GM23338 (cell line): ENCODE data around the gene RUSF1. TPM values are rescaled to one million over a fixed set of nuclear protein-coding genes. Genes with fewer than 3 reads are reported as not detected.

Experiments
- ATAC-seq: fragments of 200-7000 bp; cut with Tn5 transposase; 3 replicates; pipeline ENCODE4 v1.9.1; 2020
- DNase-seq: peaks from one replicate; pipeline ENCODE4 v3.0.0-alpha.2; 2015; ENCODE audit warnings: low spot score
- H2AFZ ChIP-seq: fragments of 200-600 bp; sonication (generic); 2 replicates; pipeline ENCODE4 v1.8.0; 2016; ENCODE audit warnings: antibody characterized with exemption, mild to moderate bottlenecking, moderate library complexity
- H3F3A ChIP-seq: fragments of 200-600 bp; sonication (generic); replicated peaks from 2 replicates; pipeline ENCODE4 v1.8.0; 2017; ENCODE audit warnings: antibody characterized with exemption, mixed run types, low read depth
- H3K27ac ChIP-seq: fragments of 200-600 bp; sonication (generic); 2 replicates; pipeline ENCODE4 v1.6.1; 2016; ENCODE audit warnings: low read depth
- H3K27me3 ChIP-seq: fragments of 200-600 bp; sonication (generic); 2 replicates; pipeline ENCODE4 v1.8.0; 2016; ENCODE audit warnings: mild to moderate bottlenecking, mixed run types, moderate library complexity; ENCODE audit not compliant: insufficient read depth
- H3K36me3 ChIP-seq: fragments of 200-600 bp; sonication (generic); 2 replicates; pipeline ENCODE4 v1.8.0; 2016; ENCODE audit warnings: mild to moderate bottlenecking; ENCODE audit not compliant: insufficient read depth
- H3K4me1 ChIP-seq: fragments of 200-600 bp; sonication (generic); 2 replicates; pipeline ENCODE4 v1.8.0; 2016; ENCODE audit warnings: mild to moderate bottlenecking, moderate library complexity; ENCODE audit not compliant: insufficient read depth
- H3K4me2 ChIP-seq: fragments of 200-600 bp; sonication (generic); 2 replicates; pipeline ENCODE4 v1.7.1; 2017; ENCODE audit warnings: mixed run types
- H3K4me3 ChIP-seq: fragments of 200-600 bp; sonication (generic); 2 replicates; pipeline ENCODE4 v1.6.1; 2016; ENCODE audit warnings: mixed run types
- H3K79me2 ChIP-seq: fragments of 200-600 bp; sonication (generic); replicated peaks from 2 replicates; pipeline ENCODE4 v1.8.0; 2017; ENCODE audit warnings: mild to moderate bottlenecking; ENCODE audit not compliant: insufficient read depth
- H3K9me2 ChIP-seq: fragments of 200-600 bp; sonication (generic); 2 replicates; pipeline ENCODE4 v1.8.0; 2017; ENCODE audit not compliant: insufficient read depth
- H4K20me1 ChIP-seq: fragments of 200-600 bp; sonication (generic); replicated peaks from 2 replicates; pipeline ENCODE4 v1.8.0; 2017; ENCODE audit warnings: mild to moderate bottlenecking; ENCODE audit not compliant: insufficient read depth
- H3K27ac Mint-ChIP-seq: 2 replicates; pipeline ENCODE4 v1.8.0; 2020; ENCODE audit warnings: inconsistent platforms, mild to moderate bottlenecking, moderate library complexity, mixed read lengths
- H3K27me3 Mint-ChIP-seq: 3 replicates; pipeline ENCODE4 v1.8.0; 2022; ENCODE audit warnings: low read depth, mild to moderate bottlenecking, moderate library complexity, mixed read lengths, inconsistent platforms; ENCODE audit not compliant: insufficient read depth, poor library complexity
- H3K36me3 Mint-ChIP-seq: 3 replicates; pipeline ENCODE4 v1.8.0; 2021; ENCODE audit warnings: low read depth, mild to moderate bottlenecking, inconsistent platforms, moderate library complexity, mixed read lengths
- H3K4me1 Mint-ChIP-seq: 3 replicates; pipeline ENCODE4 v1.8.0; 2020; ENCODE audit warnings: mild to moderate bottlenecking, inconsistent platforms, mixed read lengths
- H3K4me3 Mint-ChIP-seq: 3 replicates; pipeline ENCODE4 v1.8.0; 2021; ENCODE audit warnings: moderate library complexity, mild to moderate bottlenecking, inconsistent platforms, mixed read lengths
- H3K9me3 Mint-ChIP-seq: 3 replicates; pipeline ENCODE4 v1.8.0; 2020; ENCODE audit warnings: moderate library complexity, mild to moderate bottlenecking, inconsistent platforms, mixed read lengths
- CREB1 ChIP-seq: fragments of 250-450 bp; sonication (Bioruptor Pico); IDR thresholded peaks from 2 replicates; pipeline ENCODE4 v1.5.0; 2020; ENCODE audit warnings: low read depth, mild to moderate bottlenecking, moderate library complexity
- EZH2 ChIP-seq: fragments of 200-600 bp; sonication (generic); IDR thresholded peaks from one replicate; pipeline ENCODE4 v1.8.0; 2017; ENCODE audit warnings: antibody characterized with exemption, mild to moderate bottlenecking, low read depth; ENCODE audit not compliant: unreplicated experiment
- EZH2phosphoT487 ChIP-seq: fragments of 200-600 bp; sonication (generic); IDR thresholded peaks from one replicate; pipeline ENCODE4 v1.8.1; 2018; ENCODE audit warnings: antibody characterized with exemption; ENCODE audit not compliant: unreplicated experiment
- JUNB ChIP-seq: IDR thresholded peaks from one replicate; pipeline ENCODE4 v1.6.1; 2016; ENCODE audit warnings: antibody characterized with exemption; ENCODE audit not compliant: unreplicated experiment
- NANOG ChIP-seq: IDR thresholded peaks from 2 replicates; pipeline ENCODE4 v1.6.1; 2016; ENCODE audit warnings: antibody characterized with exemption, borderline replicate concordance
- POLR2AphosphoS5 ChIP-seq: IDR thresholded peaks from 2 replicates; pipeline ENCODE4 v1.6.1; 2016; ENCODE audit warnings: antibody characterized with exemption, low read depth
- STAT1 ChIP-seq: IDR thresholded peaks from one replicate; pipeline ENCODE4 v1.6.1; 2016; ENCODE audit warnings: antibody characterized with exemption; ENCODE audit not compliant: unreplicated experiment
- ZNF114 ChIP-seq: fragments of 250-450 bp; sonication (Bioruptor Pico); IDR thresholded peaks from 2 replicates; pipeline ENCODE4 v1.5.0; 2020; ENCODE audit warnings: mild to moderate bottlenecking, moderate library complexity
- ZNF331 ChIP-seq: fragments of 250-450 bp; sonication (Bioruptor Pico); IDR thresholded peaks from 2 replicates; pipeline ENCODE4 v1.5.0; 2020; ENCODE audit warnings: low read depth, mild to moderate bottlenecking, moderate library complexity
- ZNF462 ChIP-seq: fragments of 250-450 bp; sonication (Bioruptor Pico); IDR thresholded peaks from 2 replicates; pipeline ENCODE4 v1.5.0; 2020; ENCODE audit warnings: mild to moderate bottlenecking, moderate library complexity
- polyA plus RNA-seq: library from polyadenylated mRNA; unstranded; fragments of >200 nt; fragmentation: Nextera tagmentation; extraction: Ambion mirVana; gene quantifications from 2 replicates; pipeline ENCODE4 v1.2.1, GENCODE V29; 2016
- total RNA-seq: library from RNA; depleted of rRNA; stranded (reverse); fragments of >200 nt; shearing (Covaris generic); gene quantifications from 2 replicates; pipeline ENCODE4 v1.2.3, GENCODE V29; 2014
- TF ChIP-seq, protein P1 (sequence below), 2 experiments: fragments of 200-600 bp in 1 of 2; sonication (generic) in 1 of 2; conservative IDR thresholded peaks; 2 replicates each; pipeline versions ENCODE4 v1.5.1 to v1.6.1; 2016 to 2017; ENCODE audit warnings: antibody characterized with exemption in 2 of 2, low read depth in 2 of 2, mild to moderate bottlenecking in 2 of 2, moderate library complexity in 1 of 2
- TF ChIP-seq, protein P2 (sequence below): IDR thresholded peaks from one replicate; pipeline ENCODE4 v1.6.1; 2018; ENCODE audit warnings: antibody characterized with exemption; ENCODE audit not compliant: unreplicated experiment
- TF ChIP-seq, protein P3 (sequence below): IDR thresholded peaks from 2 replicates; pipeline ENCODE4 v1.6.1; 2016; ENCODE audit warnings: antibody characterized with exemption

The RUSF1 gene
- total and polyA plus RNA-seq, 2 experiments from 2014 or later, result 8.9 to 36.1 TPM

DNA sequence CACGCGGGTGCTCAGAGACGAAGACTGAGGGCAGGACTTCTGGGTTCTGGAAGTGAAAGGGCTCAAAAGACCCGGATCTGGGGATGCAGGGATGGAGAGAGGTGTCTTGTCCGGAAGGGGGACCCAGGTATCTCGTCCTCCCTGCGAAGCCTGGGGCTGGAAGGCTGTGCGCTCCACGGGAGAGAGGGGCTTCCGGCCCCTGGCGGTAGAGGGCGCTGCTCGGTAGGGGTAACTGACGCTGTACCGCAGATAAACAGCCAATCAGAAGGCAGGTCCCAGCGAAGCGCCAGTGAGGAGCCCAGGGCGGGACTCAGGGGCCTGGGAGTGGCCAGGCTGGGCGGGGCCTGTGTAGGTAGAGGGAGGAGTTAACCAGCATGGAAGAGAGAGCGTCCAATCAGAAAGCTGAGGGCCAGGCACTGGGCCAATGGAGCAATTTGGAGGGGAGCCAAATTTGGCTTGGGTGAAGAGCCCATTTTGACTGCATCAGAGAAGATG lies 35.4 kb downstream of the RUSF1 start:
- H3K4me3 Mint-ChIP-seq, result peak overlapping the region; percentile 80
- peaks cover 59% of the 10 kb centered on the region for H3K27me3 Mint-ChIP-seq
- H3K4me2 ChIP-seq, result peak overlapping the region; percentile 87
- peaks cover 7% of the 10 kb centered on the region; the same call in 1 of the 2 replicates for H3K4me1 ChIP-seq
- H3K27ac ChIP-seq, result no peak overlapping the region
- peaks cover 6% of the 10 kb centered on the region for H3K9me3 Mint-ChIP-seq
- H3K27ac Mint-ChIP-seq, result no peak overlapping the region
- ATAC-seq (peak; percentile 38), DNase-seq (peak; percentile 92)
- H3K4me1 Mint-ChIP-seq, result peaks cover 13% of the 10 kb centered on the region; the same call in 2 of the 3 replicates
- H3K27me3 ChIP-seq, result peaks cover 59% of the 10 kb centered on the region
- H2AFZ ChIP-seq, result peak overlapping the region; percentile 97
- no peaks in the 10 kb centered on the region; the same call in 1 of the 2 replicates for H4K20me1 ChIP-seq
- H3K79me2 ChIP-seq, result no peaks in the 10 kb centered on the region
- peaks cover 8% of the 10 kb centered on the region for H3K36me3 Mint-ChIP-seq
- H3K36me3 ChIP-seq, result no peaks in the 10 kb centered on the region
- peak overlapping the region; percentile 90 for H3K4me3 ChIP-seq
- TF ChIP-seq ZNF331 (CRISPR knock-in tag) (0 out of 2 replicates have a peak, but pooled peaks have one; percentile 22), STAT1 (no peak), ZNF114 (CRISPR knock-in tag) (0 out of 2 replicates have a peak, but pooled peaks have one; percentile 36), JUNB (no peak), EZH2phosphoT487 (no peak), EZH2 (no peak), CREB1 (peak; percentile 68), POLR2AphosphoS5 (no peak), ZNF462 (no peak), NANOG (no peak)
- TF ChIP-seq, protein P1, sequence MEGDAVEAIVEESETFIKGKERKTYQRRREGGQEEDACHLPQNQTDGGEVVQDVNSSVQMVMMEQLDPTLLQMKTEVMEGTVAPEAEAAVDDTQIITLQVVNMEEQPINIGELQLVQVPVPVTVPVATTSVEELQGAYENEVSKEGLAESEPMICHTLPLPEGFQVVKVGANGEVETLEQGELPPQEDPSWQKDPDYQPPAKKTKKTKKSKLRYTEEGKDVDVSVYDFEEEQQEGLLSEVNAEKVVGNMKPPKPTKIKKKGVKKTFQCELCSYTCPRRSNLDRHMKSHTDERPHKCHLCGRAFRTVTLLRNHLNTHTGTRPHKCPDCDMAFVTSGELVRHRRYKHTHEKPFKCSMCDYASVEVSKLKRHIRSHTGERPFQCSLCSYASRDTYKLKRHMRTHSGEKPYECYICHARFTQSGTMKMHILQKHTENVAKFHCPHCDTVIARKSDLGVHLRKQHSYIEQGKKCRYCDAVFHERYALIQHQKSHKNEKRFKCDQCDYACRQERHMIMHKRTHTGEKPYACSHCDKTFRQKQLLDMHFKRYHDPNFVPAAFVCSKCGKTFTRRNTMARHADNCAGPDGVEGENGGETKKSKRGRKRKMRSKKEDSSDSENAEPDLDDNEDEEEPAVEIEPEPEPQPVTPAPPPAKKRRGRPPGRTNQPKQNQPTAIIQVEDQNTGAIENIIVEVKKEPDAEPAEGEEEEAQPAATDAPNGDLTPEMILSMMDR (conservative IDR thresholded peaks at IDR 0.05; ENCODE audit: low read depth in 2 of 2), result peak; percentile 77 to 90
- TF ChIP-seq, protein P2, sequence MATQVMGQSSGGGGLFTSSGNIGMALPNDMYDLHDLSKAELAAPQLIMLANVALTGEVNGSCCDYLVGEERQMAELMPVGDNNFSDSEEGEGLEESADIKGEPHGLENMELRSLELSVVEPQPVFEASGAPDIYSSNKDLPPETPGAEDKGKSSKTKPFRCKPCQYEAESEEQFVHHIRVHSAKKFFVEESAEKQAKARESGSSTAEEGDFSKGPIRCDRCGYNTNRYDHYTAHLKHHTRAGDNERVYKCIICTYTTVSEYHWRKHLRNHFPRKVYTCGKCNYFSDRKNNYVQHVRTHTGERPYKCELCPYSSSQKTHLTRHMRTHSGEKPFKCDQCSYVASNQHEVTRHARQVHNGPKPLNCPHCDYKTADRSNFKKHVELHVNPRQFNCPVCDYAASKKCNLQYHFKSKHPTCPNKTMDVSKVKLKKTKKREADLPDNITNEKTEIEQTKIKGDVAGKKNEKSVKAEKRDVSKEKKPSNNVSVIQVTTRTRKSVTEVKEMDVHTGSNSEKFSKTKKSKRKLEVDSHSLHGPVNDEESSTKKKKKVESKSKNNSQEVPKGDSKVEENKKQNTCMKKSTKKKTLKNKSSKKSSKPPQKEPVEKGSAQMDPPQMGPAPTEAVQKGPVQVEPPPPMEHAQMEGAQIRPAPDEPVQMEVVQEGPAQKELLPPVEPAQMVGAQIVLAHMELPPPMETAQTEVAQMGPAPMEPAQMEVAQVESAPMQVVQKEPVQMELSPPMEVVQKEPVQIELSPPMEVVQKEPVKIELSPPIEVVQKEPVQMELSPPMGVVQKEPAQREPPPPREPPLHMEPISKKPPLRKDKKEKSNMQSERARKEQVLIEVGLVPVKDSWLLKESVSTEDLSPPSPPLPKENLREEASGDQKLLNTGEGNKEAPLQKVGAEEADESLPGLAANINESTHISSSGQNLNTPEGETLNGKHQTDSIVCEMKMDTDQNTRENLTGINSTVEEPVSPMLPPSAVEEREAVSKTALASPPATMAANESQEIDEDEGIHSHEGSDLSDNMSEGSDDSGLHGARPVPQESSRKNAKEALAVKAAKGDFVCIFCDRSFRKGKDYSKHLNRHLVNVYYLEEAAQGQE, result no peak
- TF ChIP-seq, protein P3, sequence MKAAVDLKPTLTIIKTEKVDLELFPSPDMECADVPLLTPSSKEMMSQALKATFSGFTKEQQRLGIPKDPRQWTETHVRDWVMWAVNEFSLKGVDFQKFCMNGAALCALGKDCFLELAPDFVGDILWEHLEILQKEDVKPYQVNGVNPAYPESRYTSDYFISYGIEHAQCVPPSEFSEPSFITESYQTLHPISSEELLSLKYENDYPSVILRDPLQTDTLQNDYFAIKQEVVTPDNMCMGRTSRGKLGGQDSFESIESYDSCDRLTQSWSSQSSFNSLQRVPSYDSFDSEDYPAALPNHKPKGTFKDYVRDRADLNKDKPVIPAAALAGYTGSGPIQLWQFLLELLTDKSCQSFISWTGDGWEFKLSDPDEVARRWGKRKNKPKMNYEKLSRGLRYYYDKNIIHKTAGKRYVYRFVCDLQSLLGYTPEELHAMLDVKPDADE, result no peak
- peaks cover 6% of the 10 kb centered on the region; the same call in 1 of the 2 replicates for H3F3A ChIP-seq
- no peaks in the 10 kb centered on the region for H3K9me2 ChIP-seq
